Heart left ventricle (tissue), 16 donors: ENCODE results near the gene SNX5. TPM values are rescaled to one million over a fixed set of nuclear protein-coding genes. Genes with fewer than 3 reads are reported as not detected.

Experiments used
- ATAC-seq, 4 donors: fragments of 200-7000 bp; cut with Tn5 transposase; one replicate each; pipeline ENCODE4 v1.9.1; 2020 to 2022; ENCODE audit warnings: moderate library complexity in 4 of 4, mild to moderate bottlenecking in 3 of 4, moderate number of reproducible peaks in 1 of 4
- DNase-seq, 5 donors: peaks; one replicate each; pipeline ENCODE4 v3.0.0-alpha.2; 2020
- H3K27ac ChIP-seq, 12 donors: fragments of 200-600 bp; sonication (generic) in 4 of 12; one replicate each; pipeline versions ENCODE4 v1.5.0 to v1.8.0; 2016 to 2022; ENCODE audit warnings: mild to moderate bottlenecking in 2 of 12
- H3K27me3 ChIP-seq, 9 donors: fragments of 200-600 bp; sonication (generic) in 2 of 9; one replicate each; pipeline versions ENCODE4 v1.5.1 to v1.8.0; 2016 to 2022; ENCODE audit warnings: mild to moderate bottlenecking in 3 of 9
- H3K36me3 ChIP-seq, 9 donors: fragments of 200-600 bp; sonication (generic) in 2 of 9; one replicate each; pipeline versions ENCODE4 v1.5.0 to v1.8.0; 2018 to 2022; ENCODE audit warnings: mild to moderate bottlenecking in 2 of 9
- H3K4me1 ChIP-seq, 12 donors: fragments of 200-600 bp; sonication (generic) in 4 of 12; one replicate each; pipeline versions ENCODE4 v1.5.0 to v1.8.0; 2016 to 2022; ENCODE audit warnings: mild to moderate bottlenecking in 3 of 12
- H3K4me3 ChIP-seq, 12 donors: fragments of 200-600 bp; sonication (generic) in 4 of 12; one replicate each; pipeline versions ENCODE4 v1.5.0 to v1.8.0; 2017 to 2022; ENCODE audit warnings: mild to moderate bottlenecking in 9 of 12, moderate library complexity in 4 of 12
- H3K9me3 ChIP-seq, 12 donors: fragments of 200-600 bp; sonication (generic) in 4 of 12; one replicate each; pipeline versions ENCODE4 v1.5.0 to v1.8.0; 2016 to 2022; ENCODE audit warnings: mild to moderate bottlenecking in 1 of 12
- CTCF ChIP-seq, 12 donors: fragments of 200-600 bp; sonication (generic) in 4 of 12; IDR thresholded peaks; one replicate each; pipeline versions ENCODE4 v1.5.0 to v1.8.0; 2018 to 2022; ENCODE audit warnings: antibody characterized with exemption in 12 of 12, mild to moderate bottlenecking in 5 of 12
- POLR2A ChIP-seq, 2 donors: fragments of 450-650 bp; IDR thresholded peaks; one replicate each; pipeline ENCODE4 v1.6.1; 2017; ENCODE audit warnings: antibody characterized with exemption in 2 of 2, mild to moderate bottlenecking in 2 of 2, moderate library complexity in 2 of 2
- WGBS, 4 donors: extraction: QIAGEN DNeasy Blood & Tissue Kit in 2 of 4; methylation state at CpG; one replicate each; pipeline versions ENCODE4 v1.1.5 to v1.1.7; 2013 to 2018; 5-methylcytosine and 5-hydroxymethylcytosine counted together
- intact Hi-C, 10 donors: fragments of 100-400 bp; cut with DNase I; formaldehyde crosslinking; loops; one replicate each; pipeline versions ENCODE4 v1.11.1 to v1.14.2; 2022
- polyA plus RNA-seq, 2 donors: library from polyadenylated mRNA; stranded (reverse); fragments of 200-250 nt; gene quantifications; one replicate each; pipeline ENCODE4 v1.2.3, GENCODE V29; 2013
- total RNA-seq, 9 donors: library from RNA; depleted of rRNA in 2 of 9; stranded (reverse); fragments of >200 nt in 2 of 9; fragmentation: NEBNext Ultra II Directional in 3 of 9; extraction: Animal tissue kit (Norgen Biotek cat#: 25700) in 3 of 9; gene quantifications; one replicate each; pipeline versions ENCODE4 v1.1.0 to v1.2.4, GENCODE V29; 2016 to 2023
- donor health status: ischemic (EF 13 %, LVEDD 7.1; RV severe dilation, severe dysfunction).
- donor health status: healthy with polysubstance abuse.
- donor health status: DM: no; HTN: yes; CAD: no.
- donor health status: DM: no; HTN: no; CAD: no.
- donor health status: ischemic (EF 25% LVEDD 6.9; RV normal size, moderate dysfunction).
- donor health status: ischemic (EF 25% LVEDD 5.7; RV mildly dilated, moderate dysfunction).
- donor health status: healthy.
- donor health status: DM: yes; HTN: yes; CAD: no.
- donor health status: ischemic (EF 35%, LVEDD 5.7; RV mildly dilated, moderate dysfunction).
- donor health status: nonischemic (EF 11% LVEDD 7.7; RV severe dilation, severe dysfunction).
- donor health status: DM: yes; HTN: yes; CAD: no.
- donor health status: PGD.
- donor health status: ischemic (EF 29% LVEDD 5.4; RV normal size, mild dysfunction).
- donor health status: nonischemic (EF 23%, LVEDD 6.1; RV moderate dilation, normal function).

The SNX5 gene
- total and polyA plus RNA-seq, 11 donors: 32.8 to 75.0 (median 44.0) TPM

GRCh38 chr20:17898548-17898994, 70.0 kb downstream of the SNX5 start:
- peak; percentile 70 to 81 (median 78) for DNase-seq
- H3K27ac ChIP-seq: no peak overlapping the region
- intact Hi-C loops: loop anchor here in 9 of 10 donors (1.0 to 10.0 kb wide), 15 partner anchors 51 to 394 kb away; partner anchors contain the start of genes RRBP1 (in 2 of the 9) and BFSP1 (in 1 of the 9)
- 51 to 54% (median 53%) methylated on average over 7 of the region's 7 CpGs for WGBS, 4 donors
- TF ChIP-seq POLR2A (IDR thresholded peaks at IDR 0.05): no peak
- peak; percentile 88 to 98 (median 92) for TF ChIP-seq CTCF (IDR thresholded peaks at IDR 0.05)
- peaks cover 0 to 38% (median 31%) of the 10 kb centered on the region in 12 donors for H3K4me1 ChIP-seq
- H3K9me3 ChIP-seq: peaks cover 0 to 3% (median 0%) of the 10 kb centered on the region in 12 donors
- ATAC-seq: peak in 3 of 4 donors; percentile 36 to 60 (median 51)
- H3K36me3 ChIP-seq: no peaks in the 10 kb centered on the region
- H3K27me3 ChIP-seq: no peaks in the 10 kb centered on the region
- no peak overlapping the region for H3K4me3 ChIP-seq

GRCh38 chr20:17897566-17898307, 70.9 kb downstream of the SNX5 start:
- H3K27me3 ChIP-seq: no peaks in the 10 kb centered on the region
- peaks cover 0 to 7% (median 0%) of the 10 kb centered on the region in 12 donors for H3K9me3 ChIP-seq
- no peaks in the 10 kb centered on the region for H3K36me3 ChIP-seq
- no peak overlapping the region for H3K4me3 ChIP-seq
- WGBS, 4 donors: 88 to 90% (median 88%) methylated on average over 1 of the region's 1 CpG
- peaks cover 0 to 46% (median 31%) of the 10 kb centered on the region in 12 donors for H3K4me1 ChIP-seq
- H3K27ac ChIP-seq: no peak overlapping the region
- ATAC-seq: no peak
- DNase-seq: no peak
- TF ChIP-seq POLR2A (IDR thresholded peaks at IDR 0.05) (no peak), CTCF (IDR thresholded peaks at IDR 0.05) (no peak)
- intact Hi-C loops: loop anchor here in 9 of 10 donors (1.0 to 10.0 kb wide), 16 partner anchors 50 to 393 kb away; partner anchors contain the start of genes RRBP1 (in 2 of the 9) and BFSP1 (in 1 of the 9)

- DNase-seq: no peak
- intact Hi-C loops: loop anchor here in 8 of 10 donors (2.0 to 10.0 kb wide), 12 partner anchors 50 to 390 kb away; partner anchors contain the start of genes BFSP1 (in 1 of the 8) and RRBP1 (in 1 of the 8)
- no peaks in the 10 kb centered on the region for H3K27me3 ChIP-seq
- WGBS, 4 donors: 59 to 69% (median 65%) methylated on average over 3 of the region's 3 CpGs
- H3K27ac ChIP-seq: peak overlapping the region in 11 of 12 donors; percentile 55 to 89 (median 78)
- H3K36me3 ChIP-seq: no peaks in the 10 kb centered on the region
- H3K4me3 ChIP-seq: no peak overlapping the region
- H3K9me3 ChIP-seq: peaks cover 0 to 15% (median 0%) of the 10 kb centered on the region in 12 donors
- peak in 1 of 4 donors; percentile 26 for ATAC-seq
- no peak for TF ChIP-seq POLR2A (IDR thresholded peaks at IDR 0.05)
- H3K4me1 ChIP-seq: peaks cover 0 to 53% (median 38%) of the 10 kb centered on the region in 12 donors
Observed at GRCh38 chr20:17896771-17897369, 71.7 kb downstream of the SNX5 start.

- WGBS, 4 donors: 20 to 32% (median 23%) methylated on average over 9 of the region's 9 CpGs
- ATAC-seq (peak; percentile 40 to 74 (median 58)), DNase-seq (no peak)
- H3K9me3 ChIP-seq: peaks cover 0 to 16% (median 0%) of the 10 kb centered on the region in 12 donors
- intact Hi-C loops: loop anchor here in 8 of 10 donors (2.0 to 10.0 kb wide), 12 partner anchors 49 to 389 kb away; partner anchors contain the start of genes BFSP1 (in 1 of the 8) and RRBP1 (in 1 of the 8)
- peak overlapping the region; percentile 13 to 89 (median 77) for H3K27ac ChIP-seq
- no peak for TF ChIP-seq POLR2A (IDR thresholded peaks at IDR 0.05)
- TF ChIP-seq CTCF (IDR thresholded peaks at IDR 0.05): no peak
- H3K4me1 ChIP-seq: peaks cover 0 to 55% (median 38%) of the 10 kb centered on the region in 12 donors
- no peaks in the 10 kb centered on the region for H3K36me3 ChIP-seq
- no peaks in the 10 kb centered on the region for H3K27me3 ChIP-seq
- peak overlapping the region in 8 of 12 donors; percentile 42 to 52 (median 46) for H3K4me3 ChIP-seq
Observed at GRCh38 chr20:17896193-17896723, 72.3 kb downstream of the SNX5 start.
